Liver (tissue), 9 donors: ENCODE data around the gene TANC1. TPM values are rescaled to one million over a fixed set of nuclear protein-coding genes. Genes with fewer than 3 reads are reported as not detected.
"Not testable (repeated sequence)": the region's sequence is repeated elsewhere in the genome, so short reads cannot be mapped to it uniquely, and the experiment has no call there.

Experiments
- DNase-seq: peaks from one replicate; pipeline ENCODE4 v3.0.0-alpha.2; 2017; ENCODE audit warnings: low spot score
- H3K27ac ChIP-seq, 2 donors: one replicate each; pipeline ENCODE4 v1.7.0; 2013; ENCODE audit warnings: inconsistent platforms in 2 of 2, low read length in 2 of 2, control low read depth in 1 of 2, low read depth in 1 of 2, mild to moderate bottlenecking in 1 of 2
- H3K27me3 ChIP-seq, 4 donors: one replicate each; pipeline versions ENCODE4 v1.6.1 to v1.7.0; 2013; ENCODE audit warnings: low read length in 3 of 4, inconsistent platforms in 1 of 4, mild to moderate bottlenecking in 1 of 4, moderate library complexity in 1 of 4; ENCODE audit not compliant: control insufficient read depth in 4 of 4, insufficient read depth in 4 of 4
- H3K36me3 ChIP-seq, 4 donors: one replicate each; pipeline versions ENCODE4 v1.6.1 to v1.7.0; 2013; ENCODE audit warnings: low read length in 3 of 4, mild to moderate bottlenecking in 3 of 4, low read depth in 1 of 4, moderate library complexity in 1 of 4; ENCODE audit not compliant: control insufficient read depth in 4 of 4, insufficient read depth in 3 of 4
- H3K4me1 ChIP-seq, 4 donors: one replicate each; pipeline versions ENCODE4 v1.6.1 to v1.7.0; 2013; ENCODE audit warnings: low read length in 3 of 4, mild to moderate bottlenecking in 3 of 4, moderate library complexity in 1 of 4; ENCODE audit not compliant: control insufficient read depth in 4 of 4, insufficient read depth in 4 of 4
- H3K4me3 ChIP-seq, 3 donors: one replicate each; pipeline versions ENCODE4 v1.6.1 to v1.7.0; 2013; ENCODE audit warnings: low read length in 3 of 3, control low read depth in 1 of 3, low read depth in 1 of 3, mild to moderate bottlenecking in 1 of 3
- H3K9ac ChIP-seq, 2 donors: one replicate each; pipeline ENCODE4 v1.7.0; 2013; ENCODE audit warnings: low read length in 2 of 2, mild to moderate bottlenecking in 2 of 2, moderate library complexity in 2 of 2, control low read depth in 1 of 2, low read depth in 1 of 2
- H3K9me3 ChIP-seq, 4 donors: one replicate each; pipeline versions ENCODE4 v1.6.1 to v1.7.0; 2013; ENCODE audit warnings: low read length in 3 of 4; ENCODE audit not compliant: control insufficient read depth in 4 of 4
- CTCF ChIP-seq: fragments of 150-350 bp; IDR thresholded peaks from 2 replicates; pipeline ENCODE4 v1.5.1; 2017; ENCODE audit warnings: improper control_type of control experiment, low read depth, low read length; ENCODE audit not compliant: missing input control
- EGR1 ChIP-seq, 2 donors: IDR thresholded peaks; 2 replicates each; pipeline ENCODE4 v1.6.1; 2016 to 2018; ENCODE audit warnings: antibody characterized with exemption in 2 of 2, low read depth in 2 of 2
- FOXA1 ChIP-seq: IDR thresholded peaks from 2 replicates; pipeline ENCODE4 v1.6.1; 2016; ENCODE audit warnings: antibody characterized with exemption
- FOXA2 ChIP-seq: IDR thresholded peaks from 2 replicates; pipeline ENCODE4 v1.6.1; 2016; ENCODE audit warnings: antibody characterized with exemption
- GABPA ChIP-seq, 2 donors: IDR thresholded peaks in 1 of 2; conservative IDR thresholded peaks in 1 of 2; 2 replicates each; pipeline ENCODE4 v1.6.1; 2016; ENCODE audit warnings: antibody characterized with exemption in 2 of 2, mild to moderate bottlenecking in 1 of 2, moderate library complexity in 1 of 2
- HNF4A ChIP-seq, 2 donors: conservative IDR thresholded peaks; 2 replicates each; pipeline ENCODE4 v1.6.1; 2016; ENCODE audit warnings: antibody characterized with exemption in 2 of 2, mild to moderate bottlenecking in 2 of 2
- HNF4G ChIP-seq: IDR thresholded peaks from 2 replicates; pipeline ENCODE4 v1.6.1; 2016; ENCODE audit warnings: antibody characterized with exemption
- JUND ChIP-seq, 2 donors: IDR thresholded peaks; 2 replicates each; pipeline ENCODE4 v1.6.1; 2016; ENCODE audit warnings: antibody characterized with exemption in 2 of 2
- MAX ChIP-seq: IDR thresholded peaks from 2 replicates; pipeline ENCODE4 v1.6.1; 2016; ENCODE audit warnings: antibody characterized with exemption
- NR2F2 ChIP-seq: IDR thresholded peaks from 2 replicates; pipeline ENCODE4 v1.6.1; 2016; ENCODE audit warnings: antibody characterized with exemption
- RAD21 ChIP-seq, 2 donors: IDR thresholded peaks; 2 replicates each; pipeline ENCODE4 v1.6.1; 2016; ENCODE audit warnings: antibody characterized with exemption in 2 of 2, mild to moderate bottlenecking in 2 of 2
- REST ChIP-seq: IDR thresholded peaks from 2 replicates; pipeline ENCODE4 v1.6.1; 2016; ENCODE audit warnings: antibody characterized with exemption, mild to moderate bottlenecking
- RXRA ChIP-seq, 2 donors: IDR thresholded peaks; 2 replicates each; pipeline ENCODE4 v1.6.1; 2017 to 2018; ENCODE audit warnings: antibody characterized with exemption in 2 of 2, mild to moderate bottlenecking in 1 of 2
- SP1 ChIP-seq: IDR thresholded peaks from 2 replicates; pipeline ENCODE4 v1.6.1; 2018; ENCODE audit warnings: antibody characterized with exemption, mild to moderate bottlenecking
- TAF1 ChIP-seq: conservative IDR thresholded peaks from 2 replicates; pipeline ENCODE4 v1.6.1; 2016; ENCODE audit warnings: antibody characterized with exemption, mild to moderate bottlenecking
- YY1 ChIP-seq: IDR thresholded peaks from 2 replicates; pipeline ENCODE4 v1.6.1; 2016; ENCODE audit warnings: antibody characterized with exemption, mild to moderate bottlenecking
- ZBTB33 ChIP-seq: IDR thresholded peaks from 2 replicates; pipeline ENCODE4 v1.6.1; 2016; ENCODE audit warnings: antibody characterized with exemption
- WGBS: extraction: QIAGEN DNeasy Blood & Tissue Kit; methylation state at CpG from one replicate; pipeline ENCODE4 v1.1.7; 2013; 5-methylcytosine and 5-hydroxymethylcytosine counted together
- polyA plus RNA-seq, 2 donors: library from polyadenylated mRNA; stranded (reverse) in 1 of 2; unstranded in 1 of 2; fragments of 200-250 nt in 1 of 2; fragments of >200 nt in 1 of 2; fragmentation: Nextera tagmentation in 1 of 2; extraction: Ambion mirVana in 1 of 2; gene quantifications; one replicate each; pipeline versions ENCODE4 v1.2.1 to v1.2.3, GENCODE V29; 2013 to 2015
- total RNA-seq, 2 donors: library from RNA; depleted of rRNA; stranded (reverse); fragments of >200 nt; gene quantifications; one replicate each; pipeline ENCODE4 v1.2.3, GENCODE V29; 2014
- TF ChIP-seq, protein P1 (sequence below): IDR thresholded peaks from 2 replicates; pipeline ENCODE4 v1.6.1; 2016; ENCODE audit warnings: antibody characterized with exemption
- donor health status: healthy.
- donor health status: healthy.
- donor health status: healthy.
- donor health status: healthy.
- donor health status: healthy.

Gene TANC1
- total and polyA plus RNA-seq, 4 donors: 3.7 to 17.7 (median 5.2) TPM

DNA sequence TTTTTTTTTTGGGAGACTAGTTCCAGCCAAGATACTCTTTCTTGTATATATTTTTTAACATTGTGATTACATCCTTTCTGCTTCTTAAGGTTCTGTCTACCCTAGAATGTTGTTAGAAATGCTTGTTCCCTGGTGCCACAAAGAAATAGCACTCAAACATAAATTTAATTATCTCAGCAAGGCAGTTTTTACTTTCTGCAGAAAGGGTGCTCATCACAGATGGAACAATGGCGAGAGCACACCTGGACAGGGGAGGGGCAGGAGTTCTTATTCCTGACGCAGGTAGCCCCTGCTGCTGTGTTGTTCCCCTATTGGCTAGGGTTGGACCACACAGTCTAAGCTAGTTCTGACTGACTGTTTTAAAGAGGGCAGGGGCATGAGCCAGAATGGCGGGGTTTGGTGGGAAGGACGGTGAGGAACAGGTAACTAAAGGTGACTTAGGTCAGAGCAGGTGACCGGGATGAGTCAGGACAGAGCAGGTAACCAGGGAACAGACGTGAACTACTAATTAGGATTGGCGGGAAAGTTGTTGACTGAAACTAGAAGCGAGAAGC, 127.9 kb downstream of the TANC1 start:
- not testable (repeated sequence) for H3K4me3 ChIP-seq, H3K9ac ChIP-seq, DNase-seq, H3K27ac ChIP-seq, H3K4me1 ChIP-seq, H3K9me3 ChIP-seq, H3K36me3 ChIP-seq, H3K27me3 ChIP-seq
- 91% methylated on average over 8 of the region's 8 CpGs for WGBS

DNA sequence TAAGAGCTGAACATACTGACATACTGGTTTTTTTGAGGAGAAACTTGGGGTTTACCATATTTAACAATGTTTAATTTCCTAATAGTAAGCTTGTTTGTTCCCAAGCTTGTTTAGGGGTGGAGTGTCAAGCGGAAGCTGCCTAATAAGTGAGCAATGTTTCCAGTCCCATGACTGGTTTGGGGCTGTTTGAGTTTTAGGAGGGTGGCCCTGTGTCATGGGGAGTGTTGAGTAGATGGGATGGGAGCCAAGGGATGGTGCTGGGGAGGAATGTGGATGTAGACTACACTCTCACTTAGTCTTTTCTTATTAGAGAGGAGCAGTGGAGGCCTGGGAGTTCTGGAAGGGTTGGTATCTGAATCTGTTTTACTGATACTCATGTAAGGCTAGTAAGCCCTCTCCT, 128.5 kb downstream of the TANC1 start:
- WGBS: 90% methylated on average over 1 of the region's 1 CpG
- H3K4me1 ChIP-seq: peaks cover 0 to 10% (median 2%) of the 10 kb centered on the region in 4 donors
- no peak overlapping the region for H3K4me3 ChIP-seq
- no peaks in the 10 kb centered on the region for H3K27me3 ChIP-seq
- TF ChIP-seq ZBTB33 (no peak), HNF4G (no peak), FOXA2 (no peak), CTCF (no peak), SP1 (no peak), TAF1 (no peak), NR2F2 (no peak), EGR1 (IDR thresholded peaks at IDR 0.05; ENCODE audit: low read depth in 2 of 2) (no peak), MAX (no peak), GABPA (IDR thresholded peaks at IDR 0.05 in 1 of 2, conservative IDR thresholded peaks at IDR 0.05 in 1 of 2) (no peak), RXRA (IDR thresholded peaks at IDR 0.05) (no peak), YY1 (no peak), JUND (IDR thresholded peaks at IDR 0.05) (no peak), HNF4A (conservative IDR thresholded peaks at IDR 0.05) (no peak), FOXA1 (no peak), REST (no peak), RAD21 (IDR thresholded peaks at IDR 0.05) (no peak)
- TF ChIP-seq, protein P1, sequence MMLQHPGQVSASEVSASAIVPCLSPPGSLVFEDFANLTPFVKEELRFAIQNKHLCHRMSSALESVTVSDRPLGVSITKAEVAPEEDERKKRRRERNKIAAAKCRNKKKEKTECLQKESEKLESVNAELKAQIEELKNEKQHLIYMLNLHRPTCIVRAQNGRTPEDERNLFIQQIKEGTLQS: no peak
- peaks cover 0 to 3% (median 1%) of the 10 kb centered on the region in 4 donors for H3K9me3 ChIP-seq
- DNase-seq: no peak
- no peak overlapping the region for H3K9ac ChIP-seq
- H3K27ac ChIP-seq: no peak overlapping the region
- no peaks in the 10 kb centered on the region for H3K36me3 ChIP-seq
